Tibial nerve (tissue), 4 donors: Measurements from ENCODE around the gene SPDL1. TPM values are rescaled to one million over a fixed set of nuclear protein-coding genes. Genes with fewer than 3 reads are reported as not detected.
A peak's percentile ranks its signal among the peaks of the same experiment; 100 is the strongest.

ENCODE experiments used
- DNase-seq, 2 donors: peaks; one replicate each; pipeline ENCODE4 v3.0.0-alpha.2; 2019; ENCODE audit warnings: low spot score in 2 of 2
- H3K27ac ChIP-seq, 4 donors: fragments of 200-600 bp; sonication (generic) in 3 of 4; one replicate each; pipeline ENCODE4 v1.5.1; 2017 to 2019; ENCODE audit warnings: mild to moderate bottlenecking in 1 of 4
- H3K27me3 ChIP-seq, 2 donors: fragments of 200-600 bp; sonication (generic) in 1 of 2; one replicate each; pipeline versions ENCODE4 v1.5.1 to v1.6.0; 2017 to 2019
- H3K36me3 ChIP-seq, 3 donors: fragments of 200-600 bp; sonication (generic); one replicate each; pipeline ENCODE4 v1.5.1; 2018 to 2019
- H3K4me1 ChIP-seq, 4 donors: fragments of 200-600 bp; sonication (generic) in 3 of 4; one replicate each; pipeline ENCODE4 v1.5.1; 2017 to 2019
- H3K4me3 ChIP-seq, 4 donors: fragments of 200-600 bp; sonication (generic) in 3 of 4; one replicate each; pipeline ENCODE4 v1.5.1; 2017 to 2019; ENCODE audit warnings: mild to moderate bottlenecking in 1 of 4, moderate library complexity in 1 of 4
- H3K9me3 ChIP-seq, 4 donors: fragments of 200-600 bp; sonication (generic) in 3 of 4; one replicate each; pipeline ENCODE4 v1.5.1; 2017 to 2019
- EP300 ChIP-seq, 2 donors: sonication (generic); formaldehyde crosslinking; IDR thresholded peaks; one replicate each; pipeline ENCODE4 v1.6.1; 2017; ENCODE audit warnings: antibody characterized with exemption in 2 of 2, mild to moderate bottlenecking in 1 of 2
- POLR2A ChIP-seq, 2 donors: fragments of 450-650 bp; IDR thresholded peaks; one replicate each; pipeline ENCODE4 v1.6.1; 2017; ENCODE audit warnings: antibody characterized with exemption in 2 of 2, mild to moderate bottlenecking in 2 of 2, moderate library complexity in 2 of 2
- WGBS, 2 donors: methylation state at CpG; one replicate each; pipeline ENCODE4 v1.1.5; 2018; 5-methylcytosine and 5-hydroxymethylcytosine counted together
- total RNA-seq, 4 donors: library from RNA; depleted of rRNA; stranded (reverse); fragments of >200 nt; gene quantifications; one replicate each; pipeline ENCODE4 v1.1.0, GENCODE V29; 2016
- TF ChIP-seq, protein P1 (sequence below), 5 experiments: fragments of 200-600 bp in 3 of 5; fragments of 450-650 bp in 2 of 5; sonication (generic) in 3 of 5; IDR thresholded peaks; one replicate each; pipeline ENCODE4 v1.5.1; 2016 to 2019; ENCODE audit warnings: antibody characterized with exemption in 5 of 5, mild to moderate bottlenecking in 3 of 5, moderate library complexity in 2 of 5

SPDL1 gene
- total RNA-seq, 4 donors from 2014 or later: 8.1 to 15.6 (median 11.7) TPM

DNA sequence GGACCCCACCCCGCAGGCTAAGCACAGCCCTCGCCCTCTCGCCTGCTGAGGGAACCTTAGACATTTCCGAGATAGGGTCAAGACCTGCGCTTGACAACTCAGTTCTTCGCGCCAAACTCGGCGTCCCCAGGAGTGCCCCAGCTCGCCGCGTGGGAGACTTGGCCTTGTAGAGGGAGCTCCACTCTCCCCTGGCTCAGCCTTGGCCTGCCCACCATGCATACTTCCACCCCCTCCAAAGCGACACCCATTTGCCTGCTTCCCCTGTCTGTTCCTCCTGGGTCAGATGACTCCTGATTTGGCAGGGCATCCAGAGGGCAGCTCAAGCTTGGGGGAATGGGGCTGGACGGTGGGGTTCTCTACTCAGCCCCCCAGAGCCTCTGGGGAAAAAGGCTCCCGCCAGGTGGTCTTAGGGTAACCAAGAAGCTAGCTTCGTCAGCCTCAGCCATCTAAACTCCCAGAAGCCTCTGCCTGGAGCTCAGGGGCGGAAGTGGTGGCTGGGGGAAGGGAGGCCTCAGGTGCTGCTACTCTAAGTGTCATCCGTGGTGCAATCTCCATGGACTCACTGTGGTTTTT is 54.1 kb downstream of the SPDL1 start:
- TF ChIP-seq, protein P1, sequence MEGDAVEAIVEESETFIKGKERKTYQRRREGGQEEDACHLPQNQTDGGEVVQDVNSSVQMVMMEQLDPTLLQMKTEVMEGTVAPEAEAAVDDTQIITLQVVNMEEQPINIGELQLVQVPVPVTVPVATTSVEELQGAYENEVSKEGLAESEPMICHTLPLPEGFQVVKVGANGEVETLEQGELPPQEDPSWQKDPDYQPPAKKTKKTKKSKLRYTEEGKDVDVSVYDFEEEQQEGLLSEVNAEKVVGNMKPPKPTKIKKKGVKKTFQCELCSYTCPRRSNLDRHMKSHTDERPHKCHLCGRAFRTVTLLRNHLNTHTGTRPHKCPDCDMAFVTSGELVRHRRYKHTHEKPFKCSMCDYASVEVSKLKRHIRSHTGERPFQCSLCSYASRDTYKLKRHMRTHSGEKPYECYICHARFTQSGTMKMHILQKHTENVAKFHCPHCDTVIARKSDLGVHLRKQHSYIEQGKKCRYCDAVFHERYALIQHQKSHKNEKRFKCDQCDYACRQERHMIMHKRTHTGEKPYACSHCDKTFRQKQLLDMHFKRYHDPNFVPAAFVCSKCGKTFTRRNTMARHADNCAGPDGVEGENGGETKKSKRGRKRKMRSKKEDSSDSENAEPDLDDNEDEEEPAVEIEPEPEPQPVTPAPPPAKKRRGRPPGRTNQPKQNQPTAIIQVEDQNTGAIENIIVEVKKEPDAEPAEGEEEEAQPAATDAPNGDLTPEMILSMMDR (IDR thresholded peaks at IDR 0.05): no peak
- no peak for TF ChIP-seq POLR2A (IDR thresholded peaks at IDR 0.05)
- TF ChIP-seq EP300 (IDR thresholded peaks at IDR 0.05): no peak
- no peak for DNase-seq
- Histone ChIP-seq H3K36me3 (no peaks in the 10 kb centered on the region), H3K4me1 (peaks cover 0 to 4% (median 0%) of the 10 kb centered on the region in 4 donors), H3K27me3 (peaks cover 0 to 23% of the 10 kb centered on the region in 2 donors), H3K27ac (peak overlapping the region in 1 of 4 donors; percentile 81), H3K9me3 (peaks cover 0 to 20% (median 2%) of the 10 kb centered on the region in 4 donors), H3K4me3 (peak overlapping the region in 3 of 4 donors; percentile 16 to 65 (median 51))
- WGBS, 2 donors: 22 to 51% methylated on average over 5 to 18 of the region's 18 CpGs

GRCh38 chr5:169641253-169641652 is 57.7 kb downstream of the SPDL1 start:
- Histone ChIP-seq H3K27ac (no peak overlapping the region), H3K4me1 (peaks cover 0 to 4% (median 0%) of the 10 kb centered on the region in 4 donors), H3K36me3 (no peaks in the 10 kb centered on the region), H3K4me3 (no peak overlapping the region), H3K9me3 (peaks cover 0 to 14% (median 0%) of the 10 kb centered on the region in 4 donors), H3K27me3 (peaks cover 0 to 18% of the 10 kb centered on the region in 2 donors)
- 20 to 28% methylated on average over 6 of the region's 6 CpGs for WGBS, 2 donors
- no peak for DNase-seq
- TF ChIP-seq, protein P1 (IDR thresholded peaks at IDR 0.05): no peak
- TF ChIP-seq POLR2A (IDR thresholded peaks at IDR 0.05) (no peak), EP300 (IDR thresholded peaks at IDR 0.05) (no peak)

DNA sequence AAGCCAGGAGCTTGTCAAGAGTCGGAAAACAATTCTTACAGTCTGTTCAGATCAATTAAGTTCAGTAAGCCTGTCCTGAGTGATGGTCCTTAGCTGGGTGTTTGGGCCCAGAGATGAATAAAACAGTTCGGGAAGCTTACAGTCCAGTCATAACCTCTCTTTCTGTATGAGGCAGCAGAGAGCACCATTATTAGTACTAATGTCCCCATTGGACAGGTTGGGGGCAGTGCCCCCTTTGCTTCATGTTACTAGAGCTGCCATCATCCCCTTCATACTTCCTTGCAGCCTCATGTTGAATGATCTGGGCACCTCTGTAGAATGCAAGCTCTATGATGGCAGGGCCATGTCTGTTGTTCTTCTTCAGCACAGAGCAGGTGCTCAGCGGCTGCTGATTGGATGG is 63.3 kb downstream of the SPDL1 start:
- no peak for DNase-seq
- TF ChIP-seq EP300 (IDR thresholded peaks at IDR 0.05): no peak
- TF ChIP-seq, protein P1 (IDR thresholded peaks at IDR 0.05): no peak
- TF ChIP-seq POLR2A (IDR thresholded peaks at IDR 0.05): no peak
- no peak overlapping the region for H3K27ac ChIP-seq
- H3K9me3 ChIP-seq: no peaks in the 10 kb centered on the region
- H3K4me3 ChIP-seq: no peak overlapping the region
- H3K36me3 ChIP-seq: no peaks in the 10 kb centered on the region
- H3K27me3 ChIP-seq: no peaks in the 10 kb centered on the region
- 81 to 93% methylated on average over 3 of the region's 3 CpGs for WGBS, 2 donors
- peaks cover 0 to 8% (median 2%) of the 10 kb centered on the region in 4 donors for H3K4me1 ChIP-seq

DNA sequence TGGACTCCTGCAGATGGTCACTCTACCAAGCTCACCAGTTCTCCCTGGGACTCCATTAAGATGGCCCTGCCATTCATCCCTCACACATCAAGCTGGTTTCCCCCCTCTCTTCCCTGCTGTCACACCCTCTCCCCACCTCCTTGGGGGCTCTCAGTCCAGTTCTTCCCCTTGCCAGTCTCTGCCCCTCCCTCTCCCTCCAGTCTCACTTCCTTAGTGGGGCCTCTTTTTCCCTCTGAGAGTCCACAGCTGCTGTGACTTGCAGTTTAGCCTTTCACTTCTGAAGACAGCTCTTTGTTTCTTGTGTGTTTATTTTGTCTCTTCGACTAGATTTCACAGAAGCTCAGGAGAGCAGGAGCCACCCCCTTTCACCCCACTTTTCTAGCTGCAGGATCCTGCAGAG is 64.0 kb downstream of the SPDL1 start:
- Histone ChIP-seq H3K4me3 (no peak overlapping the region), H3K36me3 (no peaks in the 10 kb centered on the region), H3K4me1 (peaks cover 0 to 11% (median 2%) of the 10 kb centered on the region in 4 donors), H3K27me3 (no peaks in the 10 kb centered on the region), H3K27ac (no peak overlapping the region), H3K9me3 (no peaks in the 10 kb centered on the region)
- no peak for DNase-seq
- TF ChIP-seq, protein P1 (IDR thresholded peaks at IDR 0.05): no peak
- TF ChIP-seq POLR2A (IDR thresholded peaks at IDR 0.05) (no peak), EP300 (IDR thresholded peaks at IDR 0.05) (no peak)
- WGBS, 2 donors: 0 to 4% methylated on average over 1 of the region's 1 CpG

DNA sequence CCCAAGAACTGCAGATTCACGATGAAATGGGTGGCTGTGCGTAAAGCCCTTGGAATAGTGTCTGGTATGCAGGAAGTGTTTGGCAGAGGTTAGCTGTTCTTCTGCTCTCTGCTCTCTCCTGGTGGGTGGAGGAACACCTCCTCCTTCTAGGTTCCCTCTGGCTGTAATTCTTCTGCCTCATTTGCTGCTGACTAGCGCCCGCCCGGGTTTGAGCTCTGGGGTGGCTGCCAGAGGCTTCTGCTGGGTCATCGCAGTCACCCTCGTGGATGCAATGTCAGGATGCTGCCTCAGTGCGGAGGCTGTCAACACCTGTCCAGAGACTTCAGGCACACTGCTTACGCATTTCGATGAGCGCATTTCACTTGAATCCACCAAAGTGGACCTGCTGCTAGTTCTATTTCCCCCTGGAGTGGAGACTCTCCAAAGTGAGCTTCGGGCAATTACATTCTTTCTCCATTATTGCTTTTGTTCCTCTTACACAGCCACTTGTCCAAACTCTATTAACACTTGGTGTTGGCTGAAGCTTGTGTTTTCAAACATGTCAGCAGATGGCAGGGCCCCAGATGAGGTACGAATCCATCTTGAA is 65.2 kb downstream of the SPDL1 start:
- H3K9me3 ChIP-seq: no peaks in the 10 kb centered on the region
- H3K4me3 ChIP-seq: no peak overlapping the region
- no peaks in the 10 kb centered on the region for H3K27me3 ChIP-seq
- TF ChIP-seq, protein P1 (IDR thresholded peaks at IDR 0.05): no peak
- no peak for TF ChIP-seq POLR2A (IDR thresholded peaks at IDR 0.05)
- H3K27ac ChIP-seq: no peak overlapping the region
- DNase-seq: no peak
- peaks cover 0 to 11% (median 2%) of the 10 kb centered on the region in 4 donors for H3K4me1 ChIP-seq
- WGBS, 2 donors: 60 to 69% methylated on average over 11 to 13 of the region's 13 CpGs
- no peaks in the 10 kb centered on the region for H3K36me3 ChIP-seq
